Spleen (tissue), 11 donors: ENCODE results near the gene MSMP. TPM values are rescaled to one million over a fixed set of nuclear protein-coding genes. Genes with fewer than 3 reads are reported as not detected.

Source experiments
- DNase-seq: peaks from one replicate; pipeline ENCODE4 v3.0.0-alpha.2; 2020
- H3K27ac ChIP-seq, 8 donors: fragments of 200-600 bp; sonication (generic) in 7 of 8; 1 replicate in 4 of 8; 2 replicates in 4 of 8; pipeline versions ENCODE4 v1.5.0 to v1.8.0; 2016 to 2021; ENCODE audit warnings: inconsistent platforms in 4 of 8, mild to moderate bottlenecking in 4 of 8, moderate library complexity in 1 of 8
- H3K27me3 ChIP-seq, 7 donors: fragments of 200-600 bp; sonication (generic) in 6 of 7; replicated peaks in 1 of 7; 1 replicate in 4 of 7; 2 replicates in 3 of 7; pipeline versions ENCODE4 v1.5.0 to v1.8.0; 2016 to 2021; ENCODE audit warnings: inconsistent platforms in 3 of 7, mild to moderate bottlenecking in 1 of 7
- H3K36me3 ChIP-seq, 6 donors: fragments of 200-600 bp; sonication (generic) in 5 of 6; 1 replicate in 4 of 6; 2 replicates in 2 of 6; pipeline versions ENCODE4 v1.5.0 to v1.8.0; 2016 to 2021; ENCODE audit warnings: inconsistent platforms in 2 of 6
- H3K4me1 ChIP-seq, 6 donors: fragments of 200-600 bp; sonication (generic) in 5 of 6; 1 replicate in 3 of 6; 2 replicates in 3 of 6; pipeline versions ENCODE4 v1.5.0 to v1.8.0; 2016 to 2021; ENCODE audit warnings: inconsistent platforms in 3 of 6
- H3K4me3 ChIP-seq, 8 donors: fragments of 200-600 bp; sonication (generic) in 7 of 8; 1 replicate in 4 of 8; 2 replicates in 4 of 8; pipeline versions ENCODE4 v1.5.0 to v1.8.0; 2016 to 2021; ENCODE audit warnings: inconsistent platforms in 4 of 8, mild to moderate bottlenecking in 4 of 8, moderate library complexity in 2 of 8
- H3K9me3 ChIP-seq, 8 donors: fragments of 200-600 bp; sonication (generic) in 7 of 8; 1 replicate in 4 of 8; 2 replicates in 4 of 8; pipeline versions ENCODE4 v1.5.0 to v1.8.0; 2016 to 2021; ENCODE audit warnings: inconsistent platforms in 4 of 8
- POLR2A ChIP-seq, 3 donors: fragments of 450-650 bp; IDR thresholded peaks; one replicate each; pipeline ENCODE4 v1.5.1; 2017; ENCODE audit warnings: antibody characterized with exemption in 3 of 3, mild to moderate bottlenecking in 1 of 3
- POLR2AphosphoS5 ChIP-seq, 3 donors: sonication (generic); formaldehyde crosslinking; IDR thresholded peaks; one replicate each; pipeline ENCODE4 v1.5.1; 2017; ENCODE audit warnings: antibody characterized with exemption in 3 of 3
- WGBS, 5 donors: extraction: QIAGEN DNeasy Blood & Tissue Kit in 3 of 5; methylation state at CpG; one replicate each; pipeline versions ENCODE4 v1.1.5 to v1.1.7; 2013 to 2018; 5-methylcytosine and 5-hydroxymethylcytosine counted together
- intact Hi-C: fragments of 100-400 bp; cut with DNase I; formaldehyde crosslinking; loops from one replicate; pipeline ENCODE4 v1.15.0; 2023; ENCODE audit warnings: low total_unique reads
- microRNA-seq, 3 donors: library from miRNA; unstranded; fragments of <30 nt; microRNA quantifications; one replicate each; pipeline versions ENCODE4 to v1.1.0, GENCODE V29; 2019 to 2020
- polyA plus RNA-seq, 3 donors: library from polyadenylated mRNA; stranded (reverse); fragments of 200-250 nt; gene quantifications; one replicate each; pipeline ENCODE4 v1.2.1, GENCODE V29; 2013
- small RNA-seq, 4 donors: library from RNA; depleted of rRNA; stranded (forward); fragments of <200 nt; gene quantifications; one replicate each; pipeline ENCODE3, GENCODE V24; 2016
- total RNA-seq, 7 donors: library from RNA; depleted of rRNA in 3 of 7; stranded (reverse); fragments of >200 nt in 3 of 7; fragmentation: NEBNext Ultra II Directional in 4 of 7; extraction: Animal tissue kit (Norgen Biotek cat#: 25700) in 4 of 7; gene quantifications; one replicate each; pipeline versions ENCODE4 v1.1.0 to v1.2.1, GENCODE V29; 2016 to 2021
- TF ChIP-seq, protein P1 (sequence below), 11 experiments: fragments of 200-600 bp in 7 of 11; fragments of 450-650 bp in 4 of 11; sonication (generic) in 4 of 11; IDR thresholded peaks in 8 of 11; conservative IDR thresholded peaks in 3 of 11; 1 replicate in 7 of 11; 2 replicates in 4 of 11; pipeline versions ENCODE4 v1.4.0 to v1.8.0; 2016 to 2021; ENCODE audit warnings: antibody characterized with exemption in 11 of 11, inconsistent platforms in 4 of 11, mild to moderate bottlenecking in 1 of 11
- donor health status: healthy with polysubstance abuse.
- donor health status: DM: no; HTN: no; CAD: no; lungs with moderate emphysema.
- donor health status: DM: no; HTN: no; CAD: no.
- donor health status: Bipolar disorder and iron deficiency.
- donor health status: healthy.
- donor health status: DM: no; HTN: no; CAD: no.
- donor health status: DM: yes; HTN: yes; CAD: no.

The MSMP gene
- total and polyA plus RNA-seq, 10 donors, result 0.58 to 1.6 (median 0.63) TPM; not detected in 7

DNA sequence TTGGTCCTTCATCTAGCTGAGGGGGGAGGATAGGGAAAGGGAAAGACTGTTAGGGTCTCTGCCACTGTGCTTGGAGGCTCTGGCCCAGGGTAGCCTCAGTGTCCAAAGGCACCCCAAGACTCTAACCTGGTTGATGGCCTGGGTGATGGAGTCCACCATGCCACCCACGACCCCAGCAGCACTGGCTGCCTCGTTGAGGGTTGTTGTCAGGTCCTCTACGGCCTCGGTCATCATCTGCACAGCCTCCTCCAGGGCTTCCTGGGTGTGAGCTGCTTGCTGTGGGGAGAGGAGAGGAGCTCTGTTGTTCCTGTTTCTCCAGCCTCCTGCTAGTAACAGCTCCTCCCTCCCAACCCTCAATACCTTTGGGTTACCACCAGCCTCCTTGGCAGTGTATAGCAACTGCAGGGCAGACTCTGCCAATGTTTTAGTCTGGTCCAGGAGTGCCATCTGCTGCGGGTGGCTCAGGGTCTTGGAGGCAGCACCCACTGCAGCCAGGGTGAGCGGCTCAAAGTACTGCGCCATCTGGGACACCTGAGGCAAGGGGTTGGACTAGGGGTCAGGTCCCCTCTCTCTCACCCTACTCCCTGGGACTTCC, 48.1 kb downstream of the MSMP start:
- Histone ChIP-seq H3K27ac (peak overlapping the region in 7 of 8 donors; percentile 17 to 72 (median 56)), H3K36me3 (peaks cover 47 to 100% (median 100%) of the 10 kb centered on the region in 6 donors), H3K27me3 (no peaks in the 10 kb centered on the region), H3K4me1 (peaks cover 0 to 33% (median 11%) of the 10 kb centered on the region in 6 donors), H3K4me3 (no peak overlapping the region), H3K9me3 (no peaks in the 10 kb centered on the region)
- intact Hi-C loops, result no loop called here
- DNase-seq, result no peak
- TF ChIP-seq, protein P1, sequence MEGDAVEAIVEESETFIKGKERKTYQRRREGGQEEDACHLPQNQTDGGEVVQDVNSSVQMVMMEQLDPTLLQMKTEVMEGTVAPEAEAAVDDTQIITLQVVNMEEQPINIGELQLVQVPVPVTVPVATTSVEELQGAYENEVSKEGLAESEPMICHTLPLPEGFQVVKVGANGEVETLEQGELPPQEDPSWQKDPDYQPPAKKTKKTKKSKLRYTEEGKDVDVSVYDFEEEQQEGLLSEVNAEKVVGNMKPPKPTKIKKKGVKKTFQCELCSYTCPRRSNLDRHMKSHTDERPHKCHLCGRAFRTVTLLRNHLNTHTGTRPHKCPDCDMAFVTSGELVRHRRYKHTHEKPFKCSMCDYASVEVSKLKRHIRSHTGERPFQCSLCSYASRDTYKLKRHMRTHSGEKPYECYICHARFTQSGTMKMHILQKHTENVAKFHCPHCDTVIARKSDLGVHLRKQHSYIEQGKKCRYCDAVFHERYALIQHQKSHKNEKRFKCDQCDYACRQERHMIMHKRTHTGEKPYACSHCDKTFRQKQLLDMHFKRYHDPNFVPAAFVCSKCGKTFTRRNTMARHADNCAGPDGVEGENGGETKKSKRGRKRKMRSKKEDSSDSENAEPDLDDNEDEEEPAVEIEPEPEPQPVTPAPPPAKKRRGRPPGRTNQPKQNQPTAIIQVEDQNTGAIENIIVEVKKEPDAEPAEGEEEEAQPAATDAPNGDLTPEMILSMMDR (IDR thresholded peaks at IDR 0.05 in 8 of 11, conservative IDR thresholded peaks at IDR 0.05 in 3 of 11), result no peak
- no peak for TF ChIP-seq POLR2A (IDR thresholded peaks at IDR 0.05)
- TF ChIP-seq POLR2AphosphoS5 (IDR thresholded peaks at IDR 0.05), result peak in 1 of 3 donors; percentile 56
- WGBS, 5 donors, result 92 to 97% (median 95%) methylated on average over 7 of the region's 7 CpGs

DNA sequence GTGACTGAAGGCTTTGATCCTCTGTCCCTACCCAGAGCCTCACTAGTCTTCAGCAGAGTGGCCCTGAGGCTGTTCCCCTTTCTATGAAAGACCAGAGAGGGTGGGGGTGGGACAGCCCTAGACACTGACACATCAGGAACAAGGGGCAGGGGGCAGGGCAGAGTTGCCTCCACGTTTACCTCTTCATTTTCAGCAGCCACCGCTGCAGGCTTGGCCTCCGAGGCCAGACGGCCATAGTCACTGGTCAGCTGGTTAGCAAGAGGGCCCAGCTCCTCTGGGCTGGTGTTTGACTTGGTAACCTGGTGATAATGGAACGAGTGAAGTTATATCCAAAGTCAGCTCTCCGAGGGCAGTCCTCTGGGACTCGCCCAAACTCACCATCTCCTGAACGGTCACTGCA, 48.7 kb downstream of the MSMP start:
- TF ChIP-seq, protein P1 (IDR thresholded peaks at IDR 0.05 in 8 of 11, conservative IDR thresholded peaks at IDR 0.05 in 3 of 11), result no peak
- no peak for TF ChIP-seq POLR2AphosphoS5 (IDR thresholded peaks at IDR 0.05)
- no peak for TF ChIP-seq POLR2A (IDR thresholded peaks at IDR 0.05)
- WGBS, 5 donors, result 76 to 93% (median 87%) methylated on average over 8 of the region's 8 CpGs
- peaks cover 47 to 100% (median 100%) of the 10 kb centered on the region in 6 donors for H3K36me3 ChIP-seq
- intact Hi-C loops, result no loop called here
- no peaks in the 10 kb centered on the region for H3K9me3 ChIP-seq
- H3K4me3 ChIP-seq, result no peak overlapping the region
- peak overlapping the region; percentile 17 to 72 (median 54) for H3K27ac ChIP-seq
- no peaks in the 10 kb centered on the region for H3K27me3 ChIP-seq
- H3K4me1 ChIP-seq, result peaks cover 0 to 38% (median 11%) of the 10 kb centered on the region in 6 donors
- no peak for DNase-seq

- TF ChIP-seq POLR2AphosphoS5 (IDR thresholded peaks at IDR 0.05) (peak in 2 of 3 donors; percentile 42 to 75), POLR2A (IDR thresholded peaks at IDR 0.05) (no peak)
- TF ChIP-seq, protein P1 (IDR thresholded peaks at IDR 0.05 in 8 of 11, conservative IDR thresholded peaks at IDR 0.05 in 3 of 11), result no peak
- Histone ChIP-seq H3K27me3 (no peaks in the 10 kb centered on the region), H3K36me3 (peaks cover 50 to 100% (median 100%) of the 10 kb centered on the region in 6 donors), H3K9me3 (no peaks in the 10 kb centered on the region), H3K4me1 (peaks cover 0 to 51% (median 11%) of the 10 kb centered on the region in 6 donors), H3K27ac (peak overlapping the region in 6 of 8 donors; percentile 43 to 72 (median 58)), H3K4me3 (no peak overlapping the region)
- 90 to 96% (median 93%) methylated on average over 23 to 26 of the region's 26 CpGs for WGBS, 5 donors
- intact Hi-C loops, result no loop called here
- DNase-seq, result no peak
These were observed 50.0 kb downstream of the MSMP start for GRCh38 chr9:35703906-35704672.

Small RNA genes within 50 kb of the gene (microRNA-seq; reads per million reads assigned to microRNA genes)
- gene MIR6852 (0.36 to 2.8 (median 1.1) reads per million in 3 donors), gene MIR6853 (0 to 1.4 (median 0.57) reads per million in 3 donors)

Small RNA genes within 50 kb of the gene (small RNA-seq; reads per million reads assigned to genes)
- 0 reads per million in 4 donors for gene MIR6853

Other genes with a start within 250 kb of the MSMP start
- 10 to 100 TPM; 24.8 to 47.1 (median 31.8) TPM for gene TESK1, start 149.0 kb downstream of the MSMP start, total RNA-seq
- gene TESK1, start 149.0 kb downstream of the MSMP start, polyA plus RNA-seq, result 10 to 100 TPM; 15.6 to 34.7 (median 22.7) TPM
- 100 to 1,000 TPM in 5 of 7 donors, 10 to 100 TPM in 2; 74.4 to 160 (median 127) TPM for gene CD72, start 135.9 kb downstream of the MSMP start, total RNA-seq
- 100 to 1,000 TPM in 2 of 3 donors, 10 to 100 TPM in 1; 97.4 to 159 (median 115) TPM for gene CD72, start 135.9 kb downstream of the MSMP start, polyA plus RNA-seq
- 10 to 100 TPM; 24.2 to 44.9 (median 27.5) TPM for gene SIT1, start 103.3 kb downstream of the MSMP start, total RNA-seq
- gene SIT1, start 103.3 kb downstream of the MSMP start, polyA plus RNA-seq, result 10 to 100 TPM; 71.7 to 82.7 (median 82.7) TPM
- over 10,000 TPM in 5 of 7 donors, 1,000 to 10,000 TPM in 2; 5,541 to 28,996 (median 23,209) TPM for gene RMRP, start 96.3 kb downstream of the MSMP start, total RNA-seq
- 100 to 1,000 TPM in 1 of 3 donors, 10 to 100 TPM in 1, not detected in 1; 42.1 to 285 TPM for gene RMRP, start 96.3 kb downstream of the MSMP start, polyA plus RNA-seq
- gene CCDC107, start 96.0 kb downstream of the MSMP start, total RNA-seq, result 10 to 100 TPM; 14.4 to 24.2 (median 20.8) TPM
- gene CCDC107, start 96.0 kb downstream of the MSMP start, polyA plus RNA-seq, result 10 to 100 TPM; 35.3 to 46.9 (median 37.0) TPM
- gene ARHGEF39, start 89.1 kb downstream of the MSMP start, total RNA-seq, result 1 to 10 TPM in 6 of 7 donors, under 1 TPM in 1; 0.95 to 2.8 (median 1.4) TPM
- gene ARHGEF39, start 89.1 kb downstream of the MSMP start, polyA plus RNA-seq, result 1 to 10 TPM in 2 of 3 donors, under 1 TPM in 1; 0.89 to 2.9 (median 1.1) TPM
- gene CA9, start 80.3 kb downstream of the MSMP start, total RNA-seq, result not detected
- gene CA9, start 80.3 kb downstream of the MSMP start, polyA plus RNA-seq, result under 1 TPM in 2 of 3 donors, not detected in 1; 0.26 to 0.30 TPM
- 100 to 1,000 TPM in 2 of 7 donors, 10 to 100 TPM in 5; 43.1 to 231 (median 79.2) TPM for gene TPM2, start 64.4 kb downstream of the MSMP start, total RNA-seq
- 100 to 1,000 TPM; 148 to 237 (median 190) TPM for gene TPM2, start 64.4 kb downstream of the MSMP start, polyA plus RNA-seq
- 100 to 1,000 TPM; 356 to 881 (median 592) TPM for gene TLN1, start 22.1 kb downstream of the MSMP start, total RNA-seq
- gene TLN1, start 22.1 kb downstream of the MSMP start, polyA plus RNA-seq, result 100 to 1,000 TPM in 1 of 3 donors, 10 to 100 TPM in 2; 79.9 to 122 (median 95.5) TPM
- gene CREB3, start 21.6 kb downstream of the MSMP start, total RNA-seq, result 10 to 100 TPM; 21.8 to 35.9 (median 26.0) TPM
- 10 to 100 TPM; 14.7 to 26.7 (median 20.9) TPM for gene CREB3, start 21.6 kb downstream of the MSMP start, polyA plus RNA-seq
- 100 to 1,000 TPM in 1 of 7 donors, 10 to 100 TPM in 6; 70.5 to 111 (median 74.3) TPM for gene GBA2, start 5.0 kb downstream of the MSMP start, total RNA-seq
- 10 to 100 TPM; 22.8 to 40.9 (median 37.9) TPM for gene GBA2, start 5.0 kb downstream of the MSMP start, polyA plus RNA-seq
- gene RGP1, start 5.0 kb downstream of the MSMP start, total RNA-seq, result 10 to 100 TPM; 19.7 to 29.2 (median 22.0) TPM
- 1 to 10 TPM; 2.2 to 9.5 (median 2.5) TPM for gene RGP1, start 5.0 kb downstream of the MSMP start, polyA plus RNA-seq
- 10 to 100 TPM in 2 of 7 donors, 1 to 10 TPM in 5; 6.7 to 17.1 (median 9.2) TPM for gene NPR2, start 37.3 kb upstream of the MSMP start, total RNA-seq
- 1 to 10 TPM; 5.8 to 7.8 (median 7.3) TPM for gene NPR2, start 37.3 kb upstream of the MSMP start, polyA plus RNA-seq
- gene SPAG8, start 58.0 kb upstream of the MSMP start, total RNA-seq, result 1 to 10 TPM; 1.1 to 4.5 (median 2.3) TPM
- gene SPAG8, start 58.0 kb upstream of the MSMP start, polyA plus RNA-seq, result 1 to 10 TPM; 1.7 to 2.5 (median 1.7) TPM
- gene HINT2, start 60.8 kb upstream of the MSMP start, total RNA-seq, result 10 to 100 TPM; 20.1 to 32.4 (median 23.0) TPM
- gene HINT2, start 60.8 kb upstream of the MSMP start, polyA plus RNA-seq, result 10 to 100 TPM; 60.0 to 73.6 (median 69.6) TPM
- gene FAM221B, start 74.5 kb upstream of the MSMP start, total RNA-seq, result not detected
- not detected for gene FAM221B, start 74.5 kb upstream of the MSMP start, polyA plus RNA-seq
- gene TMEM8B, start 75.0 kb upstream of the MSMP start, total RNA-seq, result 1 to 10 TPM; 2.9 to 9.8 (median 5.9) TPM
- 1 to 10 TPM; 3.2 to 8.8 (median 7.2) TPM for gene TMEM8B, start 75.0 kb upstream of the MSMP start, polyA plus RNA-seq
- gene OR13J1, start 116.1 kb upstream of the MSMP start, total RNA-seq, result not detected
- gene OR13J1, start 116.1 kb upstream of the MSMP start, polyA plus RNA-seq, result not detected
- gene HRCT1, start 151.9 kb upstream of the MSMP start, total RNA-seq, result 1 to 10 TPM in 2 of 7 donors, under 1 TPM in 1, not detected in 4; 0.65 to 2.5 (median 1.6) TPM
- 1 to 10 TPM in 1 of 3 donors, under 1 TPM in 2; 0.52 to 1.1 (median 0.70) TPM for gene HRCT1, start 151.9 kb upstream of the MSMP start, polyA plus RNA-seq
- 1 to 10 TPM in 5 of 7 donors, under 1 TPM in 2; 0.68 to 3.8 (median 1.6) TPM for gene SPAAR, start 155.2 kb upstream of the MSMP start, total RNA-seq
- 1 to 10 TPM in 1 of 3 donors, under 1 TPM in 2; 0.46 to 1.9 (median 0.63) TPM for gene SPAAR, start 155.2 kb upstream of the MSMP start, polyA plus RNA-seq
- gene OR2S2, start 203.9 kb upstream of the MSMP start, total RNA-seq, result not detected
- gene OR2S2, start 203.9 kb upstream of the MSMP start, polyA plus RNA-seq, result not detected